ENCODE data around the gene TTC36.

GRCh38 chr11:118544010-118544646 lies 16.9 kb downstream of the TTC36 start:
- TF ChIP-seq GATA2 (IDR thresholded peaks at IDR 0.05; ENCODE audit: low read depth, low read length) (no peak), GATA3 (IDR thresholded peaks at IDR 0.05; ENCODE audit: low read depth, low read length) (no peak)

Data from SH-SY5Y (cell line).